ENCODE results near the gene INHBE.

The INHBE gene

GRCh38 chr12:57469296-57470164, 14.4 kb downstream of the INHBE start:
- H3K36me3 ChIP-seq (ENCODE audit: insufficient read depth, low read length): peaks cover 4% of the 10 kb centered on the region
- no peaks in the 10 kb centered on the region for H3K4me1 ChIP-seq (ENCODE audit: insufficient read depth, low read length)
- peaks cover 12% of the 10 kb centered on the region for H3K27me3 ChIP-seq (ENCODE audit: insufficient read depth, low read length)
- no peak overlapping the region for H2AFZ ChIP-seq (ENCODE audit: low read depth, low read length)
- H3K4me3 ChIP-seq (ENCODE audit: low read length): no peak overlapping the region
- no peaks in the 10 kb centered on the region for H3K9me3 ChIP-seq (ENCODE audit: low read length)

GRCh38 chr12:57470286-57470969, 15.3 kb downstream of the INHBE start:
- Histone ChIP-seq H3K27me3 (ENCODE audit: insufficient read depth, low read length) (peaks cover 21% of the 10 kb centered on the region), H3K4me3 (ENCODE audit: low read length) (no peak overlapping the region), H3K4me1 (ENCODE audit: insufficient read depth, low read length) (peaks cover 5% of the 10 kb centered on the region), H2AFZ (ENCODE audit: low read depth, low read length) (no peak overlapping the region), H3K9me3 (ENCODE audit: low read length) (no peaks in the 10 kb centered on the region), H3K36me3 (ENCODE audit: insufficient read depth, low read length) (peaks cover 4% of the 10 kb centered on the region)

DNA sequence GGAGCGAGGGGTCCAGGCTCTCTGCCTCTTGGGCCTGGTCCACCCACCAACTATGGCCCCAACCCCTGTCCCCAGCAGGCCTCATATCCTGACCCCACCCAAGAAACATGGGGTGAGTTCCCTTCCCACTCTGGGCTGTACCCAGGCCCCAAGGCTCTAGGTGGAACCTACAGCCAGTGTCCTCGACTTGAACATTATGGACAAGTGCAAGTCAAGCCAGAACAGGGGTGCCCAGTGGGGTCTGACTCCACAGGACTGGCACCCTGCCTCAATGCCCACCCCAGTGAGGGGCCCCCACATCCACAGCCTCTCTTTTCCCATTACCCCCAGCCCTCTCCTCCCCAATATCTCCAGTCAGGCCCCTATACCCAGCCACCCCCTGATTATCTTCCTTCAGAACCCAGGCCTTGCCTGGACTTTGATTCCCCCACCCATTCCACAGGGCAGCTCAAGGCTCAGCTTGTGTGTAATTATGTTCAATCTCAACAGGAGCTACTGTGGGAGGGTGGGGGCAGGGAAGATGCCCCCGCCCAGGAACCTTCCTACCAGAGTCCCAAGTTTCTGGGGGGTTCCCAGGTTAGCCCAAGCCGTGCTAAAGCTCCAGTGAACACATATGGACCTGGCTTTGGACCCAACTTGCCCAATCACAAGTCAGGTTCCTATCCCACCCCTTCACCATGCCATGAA, 16.0 kb downstream of the INHBE start:
- peaks cover 27% of the 10 kb centered on the region for H3K27me3 ChIP-seq (ENCODE audit: insufficient read depth, low read length)
- H3K4me1 ChIP-seq (ENCODE audit: insufficient read depth, low read length): peaks cover 9% of the 10 kb centered on the region
- no peaks in the 10 kb centered on the region for H3K9me3 ChIP-seq (ENCODE audit: low read length)
- no peak overlapping the region for H3K4me3 ChIP-seq (ENCODE audit: low read length)
- H3K36me3 ChIP-seq (ENCODE audit: insufficient read depth, low read length): peaks cover 4% of the 10 kb centered on the region
- no peak overlapping the region for H2AFZ ChIP-seq (ENCODE audit: low read depth, low read length)

DNA sequence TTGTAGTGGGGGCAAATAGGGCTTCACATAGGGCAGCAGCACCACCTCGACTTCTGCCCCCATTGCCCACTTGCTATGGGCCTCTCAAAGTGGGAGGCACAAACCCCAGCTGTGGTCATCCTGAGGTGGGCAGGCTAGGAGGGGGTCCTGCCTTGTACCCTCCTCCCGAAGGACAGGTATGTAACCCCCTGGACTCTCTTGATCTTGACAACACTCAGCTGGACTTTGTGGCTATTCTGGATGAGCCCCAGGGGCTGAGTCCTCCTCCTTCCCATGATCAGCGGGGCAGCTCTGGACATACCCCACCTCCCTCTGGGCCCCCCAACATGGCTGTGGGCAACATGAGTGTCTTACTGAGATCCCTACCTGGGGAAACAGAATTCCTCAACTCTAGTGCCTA, 16.6 kb downstream of the INHBE start:
- H3K9me3 ChIP-seq (ENCODE audit: low read length): no peaks in the 10 kb centered on the region
- no peak overlapping the region for H2AFZ ChIP-seq (ENCODE audit: low read depth, low read length)
- peaks cover 9% of the 10 kb centered on the region for H3K4me1 ChIP-seq (ENCODE audit: insufficient read depth, low read length)
- no peak overlapping the region for H3K4me3 ChIP-seq (ENCODE audit: low read length)
- peaks cover 33% of the 10 kb centered on the region for H3K27me3 ChIP-seq (ENCODE audit: insufficient read depth, low read length)
- H3K36me3 ChIP-seq (ENCODE audit: insufficient read depth, low read length): peaks cover 4% of the 10 kb centered on the region

DNA sequence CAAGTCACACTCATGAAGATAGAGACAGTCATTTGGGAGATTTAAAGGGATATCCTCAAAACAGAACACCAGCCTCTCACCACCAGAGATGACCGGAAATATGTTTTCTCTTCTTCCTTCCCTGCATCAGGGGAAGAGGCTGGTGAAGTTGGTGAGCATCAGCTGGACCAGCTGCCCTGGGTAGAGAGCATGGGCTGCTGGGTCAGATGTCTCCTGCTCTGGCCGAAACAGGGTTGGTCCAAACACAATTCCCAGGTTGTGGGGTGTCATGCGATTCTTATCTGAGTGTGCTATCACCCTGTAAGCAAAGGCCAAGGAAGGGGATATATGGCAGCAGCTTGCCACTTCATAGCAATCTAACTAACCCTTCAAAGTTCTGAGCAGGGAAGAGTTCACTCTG, 17.3 kb downstream of the INHBE start:
- H2AFZ ChIP-seq (ENCODE audit: low read depth, low read length): no peak overlapping the region
- peaks cover 4% of the 10 kb centered on the region for H3K36me3 ChIP-seq (ENCODE audit: insufficient read depth, low read length)
- no peak overlapping the region for H3K4me3 ChIP-seq (ENCODE audit: low read length)
- peaks cover 40% of the 10 kb centered on the region for H3K27me3 ChIP-seq (ENCODE audit: insufficient read depth, low read length)
- peaks cover 9% of the 10 kb centered on the region for H3K4me1 ChIP-seq (ENCODE audit: insufficient read depth, low read length)
- H3K9me3 ChIP-seq (ENCODE audit: low read length): no peaks in the 10 kb centered on the region

- H3K27me3 ChIP-seq (ENCODE audit: insufficient read depth, low read length): peaks cover 50% of the 10 kb centered on the region
These were observed 18.3 kb downstream of the INHBE start for GRCh38 chr12:57473392-57473791.

DNA sequence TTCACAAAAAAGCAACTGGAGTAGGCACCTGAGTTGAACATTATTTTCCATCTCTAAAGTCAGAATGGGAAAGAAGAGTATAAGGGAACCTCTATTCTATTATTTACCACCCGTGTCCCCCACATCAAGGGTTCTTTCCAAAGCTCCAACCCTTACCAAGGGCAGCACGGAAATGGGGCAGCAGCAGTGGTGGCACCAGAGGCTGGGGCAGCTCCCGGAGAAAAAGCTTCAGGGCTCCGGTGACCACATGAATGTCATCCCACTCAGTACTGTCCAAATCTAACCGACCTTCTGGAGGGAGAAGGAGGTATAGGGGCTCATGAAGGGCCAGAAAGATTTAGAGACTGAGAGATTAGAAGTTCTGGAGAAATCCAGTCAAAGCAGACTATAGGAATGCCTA, 18.8 kb downstream of the INHBE start:
- H3K9me3 ChIP-seq (ENCODE audit: low read length): peaks cover 3% of the 10 kb centered on the region
- H3K4me1 ChIP-seq (ENCODE audit: insufficient read depth, low read length): peaks cover 9% of the 10 kb centered on the region
- peaks cover 4% of the 10 kb centered on the region for H3K36me3 ChIP-seq (ENCODE audit: insufficient read depth, low read length)
- H2AFZ ChIP-seq (ENCODE audit: low read depth, low read length): no peak overlapping the region
- peaks cover 54% of the 10 kb centered on the region for H3K27me3 ChIP-seq (ENCODE audit: insufficient read depth, low read length)
- no peak overlapping the region for H3K4me3 ChIP-seq (ENCODE audit: low read length)

More at GRCh38 chr12:57473392-57473791, 18.3 kb downstream of the INHBE start:
- H3K36me3 ChIP-seq (ENCODE audit: insufficient read depth, low read length): peaks cover 4% of the 10 kb centered on the region
- H2AFZ ChIP-seq (ENCODE audit: low read depth, low read length): no peak overlapping the region
- peaks cover 3% of the 10 kb centered on the region for H3K9me3 ChIP-seq (ENCODE audit: low read length)
- peaks cover 9% of the 10 kb centered on the region for H3K4me1 ChIP-seq (ENCODE audit: insufficient read depth, low read length)
- no peak overlapping the region for H3K4me3 ChIP-seq (ENCODE audit: low read length)

DNA sequence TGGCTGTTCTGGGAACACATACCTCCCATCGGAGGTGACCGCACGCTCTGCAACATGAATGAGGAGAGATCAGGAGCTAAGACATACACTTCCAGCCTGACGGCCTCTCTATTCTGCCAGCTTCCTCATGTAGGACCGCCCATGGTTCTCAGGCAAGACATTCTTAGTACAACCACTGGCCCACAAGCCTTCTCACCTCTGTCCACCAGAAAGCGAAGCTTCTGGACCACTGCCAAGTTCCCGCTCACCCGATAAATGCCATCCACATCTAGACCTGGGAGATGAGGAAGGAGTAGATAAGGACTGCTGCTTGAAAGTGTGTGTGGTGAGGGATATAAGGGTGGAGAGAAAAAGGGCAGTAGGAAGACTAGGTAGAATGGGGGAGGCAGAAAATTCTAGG, 19.3 kb downstream of the INHBE start:
- H3K4me3 ChIP-seq (ENCODE audit: low read length): no peak overlapping the region

GRCh38 chr12:57474862-57475261, 19.8 kb downstream of the INHBE start:
- peaks cover 9% of the 10 kb centered on the region for H3K4me1 ChIP-seq (ENCODE audit: insufficient read depth, low read length)
- peaks cover 4% of the 10 kb centered on the region for H3K36me3 ChIP-seq (ENCODE audit: insufficient read depth, low read length)
- H3K9me3 ChIP-seq (ENCODE audit: low read length): peaks cover 3% of the 10 kb centered on the region
- peak overlapping the region; percentile 62 for H2AFZ ChIP-seq (ENCODE audit: low read depth, low read length)
- peaks cover 59% of the 10 kb centered on the region for H3K27me3 ChIP-seq (ENCODE audit: insufficient read depth, low read length)
- H3K4me3 ChIP-seq (ENCODE audit: low read length): peak overlapping the region; percentile 15

More for the DNA sequence above, 19.3 kb downstream of the INHBE start:
- H3K36me3 ChIP-seq (ENCODE audit: insufficient read depth, low read length): peaks cover 4% of the 10 kb centered on the region
- peaks cover 9% of the 10 kb centered on the region for H3K4me1 ChIP-seq (ENCODE audit: insufficient read depth, low read length)
- no peak overlapping the region for H2AFZ ChIP-seq (ENCODE audit: low read depth, low read length)
- H3K27me3 ChIP-seq (ENCODE audit: insufficient read depth, low read length): peaks cover 59% of the 10 kb centered on the region
- peaks cover 3% of the 10 kb centered on the region for H3K9me3 ChIP-seq (ENCODE audit: low read length)

- H3K4me3 ChIP-seq (ENCODE audit: low read length): peak overlapping the region; percentile 15
- peaks cover 9% of the 10 kb centered on the region for H3K4me1 ChIP-seq (ENCODE audit: insufficient read depth, low read length)
- peaks cover 60% of the 10 kb centered on the region for H3K27me3 ChIP-seq (ENCODE audit: insufficient read depth, low read length)
- H3K36me3 ChIP-seq (ENCODE audit: insufficient read depth, low read length): peaks cover 4% of the 10 kb centered on the region
- H3K9me3 ChIP-seq (ENCODE audit: low read length): peaks cover 3% of the 10 kb centered on the region
- peak overlapping the region; percentile 62 for H2AFZ ChIP-seq (ENCODE audit: low read depth, low read length)
These were observed 20.4 kb downstream of the INHBE start for GRCh38 chr12:57475271-57476161.

- Histone ChIP-seq H3K27me3 (ENCODE audit: insufficient read depth, low read length) (peaks cover 63% of the 10 kb centered on the region), H3K9me3 (ENCODE audit: low read length) (peaks cover 3% of the 10 kb centered on the region), H3K4me1 (ENCODE audit: insufficient read depth, low read length) (peaks cover 9% of the 10 kb centered on the region), H2AFZ (ENCODE audit: low read depth, low read length) (peak overlapping the region; percentile 62), H3K36me3 (ENCODE audit: insufficient read depth, low read length) (no peaks in the 10 kb centered on the region), H3K4me3 (ENCODE audit: low read length) (no peak overlapping the region)
These were observed 21.3 kb downstream of the INHBE start for GRCh38 chr12:57476162-57476992.
